ENCODE data around the gene RNF40.

- TF ChIP-seq MAX (IDR thresholded peaks at IDR 0.05) (no peak), EP300 (IDR thresholded peaks at IDR 0.05; ENCODE audit: borderline replicate concordance) (no peak), EGR1 (IDR thresholded peaks at IDR 0.05) (no peak), FOXM1 (IDR thresholded peaks at IDR 0.05; ENCODE audit: borderline replicate concordance, low read depth) (no peak), RAD21 (IDR thresholded peaks at IDR 0.05; ENCODE audit: low read depth) (no peak)
These were observed 14.8 kb upstream of the RNF40 start for GRCh38 chr16:30747331-30747730.
